Gastroesophageal sphincter (tissue), 4 donors: ENCODE results near the gene LRP11. TPM values are rescaled to one million over a fixed set of nuclear protein-coding genes. Genes with fewer than 3 reads are reported as not detected.

ENCODE experiments used
- ATAC-seq: fragments of 150-250 bp; one replicate; pipeline ENCODE4 v1.9.1; 2016; ENCODE audit warnings: mild to moderate bottlenecking, moderate library complexity
- H3K27ac ChIP-seq, 4 donors: fragments of 200-600 bp; sonication (generic) in 3 of 4; 1 replicate in 3 of 4; 2 replicates in 1 of 4; pipeline ENCODE4 v1.5.1; 2016 to 2019
- H3K27me3 ChIP-seq: fragments of 200-600 bp; sonication (generic); one replicate; pipeline ENCODE4 v1.5.1; 2019
- H3K36me3 ChIP-seq, 2 donors: fragments of 200-600 bp; sonication (generic); one replicate each; pipeline ENCODE4 v1.5.1; 2019; ENCODE audit warnings: control low read depth in 1 of 2
- H3K4me1 ChIP-seq, 3 donors: fragments of 200-600 bp; sonication (generic); 1 replicate in 2 of 3; 2 replicates in 1 of 3; pipeline ENCODE4 v1.5.1; 2016 to 2019; ENCODE audit warnings: control low read depth in 2 of 3
- H3K4me3 ChIP-seq, 2 donors: fragments of 200-600 bp; sonication (generic); one replicate each; pipeline ENCODE4 v1.5.1; 2019; ENCODE audit warnings: mild to moderate bottlenecking in 1 of 2, moderate library complexity in 1 of 2
- H3K9me3 ChIP-seq, 3 donors: fragments of 200-600 bp; sonication (generic); one replicate each; pipeline ENCODE4 v1.5.1; 2017 to 2019; ENCODE audit warnings: control low read depth in 2 of 3
- EP300 ChIP-seq: sonication (generic); formaldehyde crosslinking; IDR thresholded peaks from one replicate; pipeline ENCODE4 v1.6.1; 2017; ENCODE audit warnings: antibody characterized with exemption, mild to moderate bottlenecking
- POLR2A ChIP-seq, 2 donors: fragments of 450-650 bp; IDR thresholded peaks; one replicate each; pipeline ENCODE4 v1.6.1; 2017; ENCODE audit warnings: antibody characterized with exemption in 2 of 2, mild to moderate bottlenecking in 2 of 2, moderate library complexity in 1 of 2
- POLR2AphosphoS5 ChIP-seq: sonication (generic); formaldehyde crosslinking; IDR thresholded peaks from one replicate; pipeline ENCODE4 v1.6.1; 2017; ENCODE audit warnings: antibody characterized with exemption
- WGBS, 2 donors: methylation state at CpG; one replicate each; pipeline ENCODE4 v1.1.5; 2018; ENCODE audit warnings: low coverage in 1 of 2; 5-methylcytosine and 5-hydroxymethylcytosine counted together
- total RNA-seq, 4 donors: library from RNA; depleted of rRNA; stranded (reverse); fragments of >200 nt; gene quantifications; one replicate each; pipeline ENCODE4 v1.1.0, GENCODE V29; 2016
- TF ChIP-seq, protein P1 (sequence below), 4 experiments: fragments of 200-600 bp in 2 of 4; fragments of 450-650 bp in 2 of 4; sonication (generic) in 1 of 4; IDR thresholded peaks; one replicate each; pipeline ENCODE4 v1.5.1; 2017 to 2019; ENCODE audit warnings: antibody characterized with exemption in 4 of 4, mild to moderate bottlenecking in 2 of 4, moderate library complexity in 2 of 4

Gene LRP11
- total RNA-seq, 4 donors from 2014 or later: 17.9 to 33.3 (median 29.6) TPM

DNA sequence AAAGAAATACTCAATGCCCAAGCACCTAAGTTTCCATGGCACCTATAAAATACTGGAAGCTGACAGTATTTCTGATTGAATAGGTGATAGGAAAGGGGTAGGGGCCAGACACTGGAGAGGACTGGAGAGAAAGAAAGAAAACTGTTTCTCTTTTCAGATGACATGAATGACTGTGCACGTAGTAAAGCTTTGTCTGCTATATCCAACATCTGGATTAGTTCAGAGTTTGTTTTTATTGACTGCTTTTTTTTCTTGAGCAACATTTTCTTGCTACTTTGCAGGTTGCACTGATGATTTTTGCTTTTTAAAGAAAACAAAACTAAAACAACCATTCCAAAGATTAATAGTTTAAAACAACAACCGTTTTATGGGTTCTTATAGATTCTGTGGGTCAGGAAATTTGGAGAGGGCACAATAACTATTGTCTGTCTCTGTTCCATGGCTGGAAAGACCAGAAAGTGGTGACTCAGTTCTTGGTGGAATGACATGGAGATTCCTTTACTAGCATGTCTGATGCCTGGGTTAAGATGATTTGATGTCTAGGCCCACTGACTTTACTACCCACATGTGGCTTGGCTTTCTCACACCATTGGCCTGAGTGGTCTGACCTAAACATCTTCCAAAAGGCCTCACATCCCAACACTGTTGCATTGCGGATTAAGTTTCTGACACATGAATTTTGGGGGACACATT is 12.2 kb upstream of the LRP11 start:
- Histone ChIP-seq H3K27me3 (no peaks in the 10 kb centered on the region), H3K9me3 (no peaks in the 10 kb centered on the region), H3K27ac (no peak overlapping the region), H3K4me1 (no peaks in the 10 kb centered on the region), H3K36me3 (no peaks in the 10 kb centered on the region), H3K4me3 (no peak overlapping the region)
- ATAC-seq: no peak
- 75 to 80% methylated on average over 3 of the region's 3 CpGs for whole genome bisulfite sequencing, 2 donors
- TF ChIP-seq, protein P1, sequence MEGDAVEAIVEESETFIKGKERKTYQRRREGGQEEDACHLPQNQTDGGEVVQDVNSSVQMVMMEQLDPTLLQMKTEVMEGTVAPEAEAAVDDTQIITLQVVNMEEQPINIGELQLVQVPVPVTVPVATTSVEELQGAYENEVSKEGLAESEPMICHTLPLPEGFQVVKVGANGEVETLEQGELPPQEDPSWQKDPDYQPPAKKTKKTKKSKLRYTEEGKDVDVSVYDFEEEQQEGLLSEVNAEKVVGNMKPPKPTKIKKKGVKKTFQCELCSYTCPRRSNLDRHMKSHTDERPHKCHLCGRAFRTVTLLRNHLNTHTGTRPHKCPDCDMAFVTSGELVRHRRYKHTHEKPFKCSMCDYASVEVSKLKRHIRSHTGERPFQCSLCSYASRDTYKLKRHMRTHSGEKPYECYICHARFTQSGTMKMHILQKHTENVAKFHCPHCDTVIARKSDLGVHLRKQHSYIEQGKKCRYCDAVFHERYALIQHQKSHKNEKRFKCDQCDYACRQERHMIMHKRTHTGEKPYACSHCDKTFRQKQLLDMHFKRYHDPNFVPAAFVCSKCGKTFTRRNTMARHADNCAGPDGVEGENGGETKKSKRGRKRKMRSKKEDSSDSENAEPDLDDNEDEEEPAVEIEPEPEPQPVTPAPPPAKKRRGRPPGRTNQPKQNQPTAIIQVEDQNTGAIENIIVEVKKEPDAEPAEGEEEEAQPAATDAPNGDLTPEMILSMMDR (IDR thresholded peaks at IDR 0.05): no peak
- TF ChIP-seq EP300 (no peak), POLR2AphosphoS5 (no peak)

GRCh38 chr6:149872233-149872632 is 8.1 kb upstream of the LRP11 start:
- 63 to 100% methylated on average over 1 of the region's 1 CpG for WGBS, 2 donors

GRCh38 chr6:149871182-149871581 is 7.0 kb upstream of the LRP11 start:
- TF ChIP-seq EP300 (no peak), POLR2AphosphoS5 (no peak), POLR2A (IDR thresholded peaks at IDR 0.05) (no peak)
- TF ChIP-seq, protein P1 (IDR thresholded peaks at IDR 0.05): no peak
- no peak for ATAC-seq
- WGBS, 2 donors: 93 to 94% methylated on average over 2 of the region's 2 CpGs
- no peaks in the 10 kb centered on the region for H3K4me1 ChIP-seq
- H3K36me3 ChIP-seq: no peaks in the 10 kb centered on the region
- no peak overlapping the region for H3K27ac ChIP-seq
- no peaks in the 10 kb centered on the region for H3K27me3 ChIP-seq
- no peaks in the 10 kb centered on the region for H3K9me3 ChIP-seq
- H3K4me3 ChIP-seq: no peak overlapping the region

More at GRCh38 chr6:149872233-149872632, 8.1 kb upstream of the LRP11 start:
- Histone ChIP-seq H3K9me3 (no peaks in the 10 kb centered on the region), H3K36me3 (no peaks in the 10 kb centered on the region), H3K4me3 (no peak overlapping the region), H3K4me1 (no peaks in the 10 kb centered on the region), H3K27ac (no peak overlapping the region), H3K27me3 (no peaks in the 10 kb centered on the region)
- TF ChIP-seq, protein P1 (IDR thresholded peaks at IDR 0.05): no peak
- no peak for ATAC-seq

- TF ChIP-seq, protein P1 (IDR thresholded peaks at IDR 0.05): no peak
- no peak for TF ChIP-seq EP300
- no peak for TF ChIP-seq POLR2AphosphoS5
- no peak for TF ChIP-seq POLR2A (IDR thresholded peaks at IDR 0.05)
- Histone ChIP-seq H3K36me3 (no peaks in the 10 kb centered on the region), H3K27me3 (no peaks in the 10 kb centered on the region), H3K4me3 (no peak overlapping the region), H3K27ac (no peak overlapping the region), H3K9me3 (no peaks in the 10 kb centered on the region), H3K4me1 (peaks cover 0 to 9% (median 0%) of the 10 kb centered on the region in 3 donors)
- WGBS, 2 donors: 78 to 81% methylated on average over 8 to 10 of the region's 10 CpGs
- no peak for ATAC-seq
Observed at GRCh38 chr6:149869275-149869892, 5.2 kb upstream of the LRP11 start.
